Left renal cortex interstitium (tissue), 4 donors: ENCODE data around the gene TTC28. TPM values are rescaled to one million over a fixed set of nuclear protein-coding genes. Genes with fewer than 3 reads are reported as not detected.
"Not testable (repeated sequence)": the region's sequence is repeated elsewhere in the genome, so short reads cannot be mapped to it uniquely, and the experiment has no call there.

Experiments
- DNase-seq, 4 donors: peaks; one replicate each; pipeline ENCODE4 v3.0.0-alpha.2; 2013; ENCODE audit warnings: low read depth in 4 of 4, low spot score in 2 of 4, missing footprints in 1 of 4
- polyA plus RNA-seq, 4 donors: library from polyadenylated mRNA; unstranded; fragments of 120-200 nt; gene quantifications; one replicate each; pipeline ENCODE4 v1.2.1, GENCODE V29; 2013; ENCODE audit not compliant: insufficient read length in 4 of 4

Gene TTC28
- polyA plus RNA-seq, 4 donors = 26.0 to 49.6 (median 35.9) TPM

DNA sequence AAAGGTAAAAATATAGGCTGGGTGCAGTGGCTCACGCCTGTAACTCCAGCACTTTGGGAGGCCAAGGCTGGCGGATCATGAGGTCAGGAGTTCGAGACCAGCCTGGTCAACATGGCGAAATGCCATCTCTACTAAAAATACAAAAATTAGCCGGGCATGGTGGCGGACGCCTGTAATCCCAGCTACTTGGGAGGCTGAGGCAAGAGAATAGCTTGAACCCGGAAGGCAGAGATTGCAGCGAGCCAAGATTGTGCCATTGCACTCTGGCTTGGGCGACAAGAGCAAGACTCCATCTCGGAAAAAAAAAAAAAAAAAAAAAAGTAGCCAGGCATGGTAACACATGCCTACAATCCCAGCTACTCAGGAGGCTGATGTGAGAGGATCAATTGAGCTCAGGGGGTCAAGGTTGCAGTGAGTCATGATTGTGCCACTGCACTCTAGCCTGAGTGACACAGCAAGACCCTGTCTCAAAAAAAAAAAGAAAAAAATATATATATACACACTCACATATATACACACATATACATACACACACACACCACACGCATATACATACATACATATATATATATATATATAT, 112.6 kb downstream of the TTC28 start:
- DNase-seq = not testable (repeated sequence)

DNA sequence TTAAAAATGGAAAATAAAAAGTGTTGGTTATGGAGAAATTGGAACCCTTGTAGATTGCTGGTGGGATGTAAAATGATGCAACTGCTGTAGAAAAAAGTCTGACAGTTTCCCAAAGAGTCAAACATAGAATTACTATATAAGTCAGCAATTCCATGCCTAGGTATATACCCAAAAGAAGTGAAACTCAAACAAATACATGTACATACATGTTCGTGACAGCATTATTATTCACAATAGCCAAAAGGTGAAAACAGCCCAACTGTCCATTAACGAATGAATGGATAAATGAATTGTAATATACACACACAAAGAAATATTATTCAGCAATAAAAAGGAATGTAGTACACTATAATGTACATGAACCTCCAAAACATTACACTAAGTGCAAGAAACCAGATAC, 116.0 kb downstream of the TTC28 start:
- no peak for DNase-seq

DNA sequence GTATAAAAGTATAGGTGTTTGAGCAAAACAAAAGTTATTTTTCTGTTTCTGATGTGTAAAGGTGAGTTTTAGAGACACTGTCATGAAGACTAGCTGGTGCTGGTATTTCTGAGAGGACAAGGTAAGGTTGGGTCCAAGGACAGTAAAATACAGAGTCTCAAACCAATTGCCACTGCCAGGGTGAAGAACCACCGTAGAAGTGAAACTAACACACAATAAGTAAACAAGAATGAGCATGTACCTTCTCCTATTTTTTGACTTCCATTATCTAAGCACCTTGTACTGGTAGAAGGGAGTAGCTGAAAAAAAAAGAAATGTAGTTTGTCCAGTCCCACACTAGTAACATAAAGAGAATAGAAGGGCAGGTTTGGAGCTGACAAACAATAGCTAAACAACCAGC, 117.3 kb downstream of the TTC28 start:
- no peak for DNase-seq

DNA sequence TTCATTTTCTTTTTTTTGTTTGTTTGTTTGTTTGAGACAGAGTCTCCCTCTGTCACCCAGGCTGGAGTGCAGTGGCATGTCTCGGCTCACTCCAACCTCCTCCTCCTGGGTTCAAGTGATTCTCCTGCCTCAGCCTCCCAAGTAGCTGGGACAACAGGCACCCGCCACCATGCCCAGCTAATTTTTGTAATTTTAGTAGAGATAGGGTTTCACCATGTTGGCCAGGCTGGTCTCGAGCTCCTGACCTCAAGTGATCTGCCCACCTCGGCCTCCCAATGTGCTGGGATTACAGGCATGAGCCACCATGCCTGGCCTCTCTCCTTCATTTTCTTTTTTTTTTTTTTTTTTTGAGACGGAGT, 118.9 kb downstream of the TTC28 start:
- not testable (repeated sequence) for DNase-seq

DNA sequence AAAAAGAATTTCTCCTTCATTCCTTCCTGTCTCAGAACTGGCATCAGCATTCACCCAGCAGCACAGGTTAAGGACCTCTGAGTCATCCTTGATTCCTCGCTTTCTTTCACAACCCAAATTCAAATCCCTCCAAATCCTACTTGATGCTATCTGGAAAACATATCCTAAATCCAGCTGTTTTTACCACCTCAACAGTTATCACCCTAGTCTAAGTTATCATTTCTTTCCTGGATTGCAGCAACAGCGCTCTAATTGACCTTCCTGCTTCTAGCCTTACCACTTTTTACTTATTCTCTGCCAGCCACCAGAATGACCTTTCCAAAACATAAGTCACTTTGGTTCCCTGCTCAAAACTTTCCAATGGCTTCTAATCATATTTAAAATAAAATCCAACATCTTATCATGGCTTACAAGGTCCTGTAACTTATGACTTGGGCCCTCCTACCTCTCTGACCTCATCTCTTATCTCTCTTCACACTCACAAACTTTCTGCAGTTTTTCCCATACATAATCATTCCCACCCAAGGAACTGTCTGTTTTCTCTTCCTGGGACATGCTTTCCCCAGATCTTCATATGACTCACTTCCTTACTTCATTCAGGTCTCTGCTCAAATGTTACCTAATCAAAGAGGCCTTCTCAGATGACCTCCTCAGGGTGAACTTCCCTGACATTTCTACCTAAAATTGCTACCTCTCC, 119.4 kb downstream of the TTC28 start:
- DNase-seq = no peak

DNA sequence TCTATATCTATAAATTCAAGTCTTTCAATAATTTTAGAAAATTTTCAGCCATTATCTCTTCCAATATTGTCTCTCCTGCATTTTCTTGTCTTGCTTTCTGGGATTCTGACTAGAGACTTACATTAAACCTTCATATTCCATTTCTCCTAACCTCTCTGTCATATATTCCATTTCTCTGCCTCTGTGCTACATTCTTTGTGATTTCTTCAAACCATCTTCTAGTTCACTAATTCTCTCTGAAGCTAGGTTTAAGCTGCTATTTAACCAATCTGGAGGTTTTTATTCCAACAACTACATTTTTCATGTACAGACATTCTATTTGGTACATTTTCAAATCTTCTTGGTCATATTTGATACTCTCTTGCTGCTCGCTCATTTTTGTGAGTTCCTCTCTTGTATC, 122.5 kb downstream of the TTC28 start:
- no peak for DNase-seq

DNA sequence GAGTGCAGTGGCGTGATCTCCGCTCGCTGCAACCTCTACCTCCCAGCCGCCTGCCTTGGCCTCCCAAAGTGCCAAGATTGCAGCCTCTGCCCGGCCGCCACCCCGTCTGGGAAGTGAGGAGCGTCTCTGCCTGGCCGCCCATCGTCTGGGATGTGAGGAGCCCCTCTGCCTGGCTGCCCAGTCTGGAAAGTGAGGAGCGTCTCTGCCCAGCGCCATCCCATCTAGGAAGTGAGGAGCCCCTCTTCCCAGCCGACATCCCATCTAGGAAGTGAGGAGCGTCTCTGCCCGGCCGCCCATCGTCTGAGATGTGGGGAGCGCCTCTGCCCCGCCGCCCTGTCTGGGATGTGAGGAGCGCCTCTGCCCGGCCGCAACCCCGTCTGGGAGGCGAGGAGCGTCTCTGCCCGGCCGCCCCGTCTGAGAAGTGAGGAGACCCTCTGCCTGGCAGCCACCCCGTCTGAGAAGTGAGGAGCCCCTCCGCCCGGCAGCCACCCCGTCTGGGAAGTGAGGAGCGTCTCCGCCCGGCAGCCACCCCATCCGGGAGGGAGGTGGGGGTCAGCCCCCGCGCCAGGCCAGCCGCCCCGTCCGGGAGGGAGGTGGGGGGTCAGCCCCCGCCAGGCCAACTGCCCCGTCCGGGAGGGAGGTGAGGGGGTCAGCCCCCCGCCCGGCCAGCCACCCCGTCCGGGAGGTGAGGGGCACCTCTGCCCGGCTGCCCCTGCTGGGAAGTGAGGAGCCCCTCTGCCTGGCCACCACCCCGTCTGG, 126.4 kb downstream of the TTC28 start:
- DNase-seq = not testable (repeated sequence)

DNA sequence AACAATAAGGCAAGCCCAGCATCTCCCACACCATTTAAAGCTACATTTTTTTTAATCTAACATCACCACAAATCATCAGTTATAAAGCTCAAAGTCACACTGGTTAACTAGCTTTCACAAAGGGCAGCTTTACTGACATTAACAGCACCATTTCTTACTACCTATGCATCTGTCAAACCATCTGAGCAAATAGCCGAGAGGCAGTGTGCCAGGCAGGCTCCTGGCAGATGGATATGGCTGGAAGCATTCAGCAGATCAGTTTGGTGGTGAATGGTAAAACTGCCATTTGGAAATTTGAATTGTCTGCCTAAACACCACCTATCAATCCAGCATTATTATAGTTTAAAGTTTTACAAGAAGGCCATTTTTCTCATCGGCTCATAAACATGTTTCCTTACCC, 131.2 kb downstream of the TTC28 start:
- no peak for DNase-seq

DNA sequence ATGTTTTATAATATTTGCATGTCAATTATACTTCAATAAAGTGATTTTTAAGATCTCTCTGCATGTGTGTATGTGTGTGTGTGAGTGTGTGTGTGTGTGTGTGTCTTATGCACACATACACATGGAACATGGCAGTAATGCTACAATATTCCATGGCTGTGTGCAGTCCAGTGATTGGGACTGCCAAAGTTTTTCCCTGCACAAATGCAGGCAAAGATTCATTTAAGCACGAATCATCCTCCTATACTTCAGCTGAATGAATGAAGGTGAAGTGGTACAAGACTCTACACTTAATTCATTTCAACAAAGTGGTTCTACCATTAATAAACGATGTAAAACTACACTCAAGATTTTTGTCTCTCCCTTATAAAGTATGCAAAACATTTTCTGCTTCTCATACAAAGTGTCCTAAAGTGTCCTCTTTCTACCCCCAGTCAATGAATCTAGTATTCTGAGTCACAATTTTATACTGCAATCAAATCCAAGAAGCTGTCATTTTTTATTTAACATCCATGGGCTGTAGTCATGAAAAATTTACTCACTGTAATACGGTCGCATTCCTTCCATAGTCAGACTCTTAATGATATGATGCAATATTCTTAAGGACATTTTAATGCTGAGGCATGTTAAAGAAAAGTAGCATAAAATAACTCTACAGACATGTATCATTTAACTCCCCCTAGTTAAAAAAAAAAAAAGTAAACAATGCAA, 132.4 kb downstream of the TTC28 start:
- peak in 3 of 4 donors; percentile 21 to 24 (median 24) for DNase-seq

DNA sequence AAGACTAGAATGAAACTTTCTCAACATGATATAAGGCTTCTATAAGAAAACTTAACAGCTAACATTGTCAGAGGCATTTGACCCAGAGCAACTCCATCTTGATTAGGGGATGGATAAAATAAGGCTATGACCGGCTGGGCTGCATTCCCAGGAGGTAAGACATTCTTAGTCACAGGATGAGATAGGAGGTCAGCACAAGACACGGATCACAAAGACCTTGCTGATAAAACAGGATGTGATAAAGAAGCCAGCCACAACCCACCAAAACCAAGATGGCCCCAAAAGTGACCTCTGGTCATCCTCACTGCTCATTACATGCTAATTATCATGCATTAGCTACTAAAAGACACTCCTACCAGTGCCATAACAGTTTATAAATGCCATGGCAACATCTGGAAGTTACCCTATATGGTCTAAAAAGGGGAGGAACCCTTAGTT, 135.2 kb downstream of the TTC28 start:
- no peak for DNase-seq

DNA sequence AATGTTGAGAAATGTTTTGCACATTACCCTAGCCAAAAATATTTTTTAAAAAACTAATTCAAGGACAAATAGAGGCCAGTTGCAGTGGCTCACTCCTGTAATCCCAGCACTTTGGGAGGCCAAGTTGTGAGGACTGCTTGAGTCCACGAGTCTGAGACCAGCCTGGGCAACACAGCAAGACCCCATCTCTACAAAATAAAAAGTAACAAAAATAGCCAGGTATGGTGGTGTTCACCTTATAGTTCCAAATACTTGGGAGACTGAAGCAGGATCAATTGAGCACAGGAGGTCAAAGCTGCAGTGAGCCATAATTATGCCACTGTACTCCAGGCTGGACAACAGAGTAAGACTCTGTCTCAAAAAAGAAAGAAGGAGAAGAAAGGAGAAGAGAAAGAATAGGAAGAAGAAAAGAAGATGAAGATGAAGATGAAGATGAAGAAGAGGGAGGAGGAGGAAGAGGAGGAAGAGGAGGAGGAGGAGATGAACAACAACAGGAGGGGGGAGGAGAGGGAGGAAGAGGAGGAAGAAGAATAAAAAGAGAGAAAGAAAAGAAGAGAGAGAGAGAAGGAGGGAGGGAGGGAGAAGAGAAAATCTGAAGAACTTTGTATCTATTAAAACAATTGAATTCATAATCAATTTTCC, 136.5 kb downstream of the TTC28 start:
- DNase-seq = no peak

DNA sequence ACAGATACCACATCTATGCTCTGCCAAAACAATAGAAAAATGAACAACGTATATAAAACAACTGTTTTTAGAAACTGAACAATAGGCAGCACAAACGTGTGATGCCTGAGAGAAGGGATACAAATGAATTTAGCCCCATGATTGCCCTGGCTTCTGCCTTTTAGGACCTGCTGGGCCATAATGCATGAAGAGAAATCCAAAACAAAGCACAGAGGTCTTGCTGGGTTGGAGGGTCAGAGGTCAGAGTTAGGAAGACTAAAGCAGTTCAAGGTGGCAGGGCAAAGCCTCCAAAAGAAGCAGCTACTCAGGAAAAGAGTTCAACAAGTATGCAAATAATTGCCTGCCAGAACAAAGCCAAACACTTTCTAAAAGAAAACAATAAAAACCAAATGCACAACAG, 138.5 kb downstream of the TTC28 start:
- no peak for DNase-seq

DNA sequence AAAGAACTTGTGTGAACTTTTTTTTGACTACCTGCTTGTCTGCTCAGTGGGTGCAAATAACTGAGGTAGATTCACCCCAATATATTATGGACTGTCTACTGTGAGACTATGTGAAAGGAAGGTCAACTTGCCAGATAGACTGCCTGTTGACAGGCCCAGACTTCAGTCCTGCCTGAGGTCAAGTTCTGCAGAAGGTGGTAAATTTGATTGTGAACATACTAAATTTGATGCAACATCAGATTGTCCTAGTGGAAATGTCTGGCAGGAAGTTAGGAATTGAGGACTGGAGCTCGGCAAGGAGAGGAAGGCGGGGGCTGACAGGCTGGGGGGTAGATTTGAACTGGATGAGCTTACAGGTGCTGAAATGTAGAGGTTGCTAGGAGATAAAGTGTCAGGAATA, 140.7 kb downstream of the TTC28 start:
- no peak for DNase-seq

DNA sequence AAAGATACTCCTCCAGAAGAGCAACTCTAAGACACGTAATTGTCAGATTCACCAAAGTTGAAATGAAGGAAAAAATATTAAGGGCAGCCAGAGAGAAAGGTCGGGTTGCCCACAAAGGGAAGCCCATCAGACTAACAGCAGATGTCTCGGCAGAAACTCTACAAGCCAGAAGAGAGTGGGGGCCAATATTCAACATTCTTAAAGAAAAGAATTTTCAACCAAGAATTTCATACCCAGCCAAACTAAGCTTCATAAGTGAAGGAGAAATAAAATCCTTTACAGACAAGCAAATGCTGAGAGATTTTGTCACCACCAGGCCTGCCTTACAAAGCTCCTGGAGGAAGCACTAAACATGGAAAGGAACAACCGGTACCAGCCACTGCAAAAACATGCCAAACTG, 149.1 kb downstream of the TTC28 start:
- DNase-seq = not testable (repeated sequence)

DNA sequence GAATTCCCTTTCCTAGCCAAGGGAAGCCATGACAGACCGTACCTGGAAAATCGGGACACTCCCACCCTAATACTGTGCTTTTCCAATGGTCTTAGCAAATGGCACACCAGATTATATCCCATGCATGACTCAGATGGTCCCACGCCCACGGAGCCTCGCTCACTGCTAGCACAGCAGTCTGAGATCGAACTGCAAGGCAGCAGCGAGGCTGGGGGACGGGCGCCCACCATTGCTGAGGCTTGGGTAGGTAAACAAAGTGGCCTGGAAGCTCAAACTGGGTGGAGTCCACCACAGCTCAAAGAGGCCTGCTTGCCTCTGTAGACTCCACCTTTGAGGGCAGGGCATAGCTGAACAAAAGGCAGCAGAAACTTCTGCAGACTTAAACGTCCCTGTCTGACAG, 150.5 kb downstream of the TTC28 start:
- not testable (repeated sequence) for DNase-seq

DNA sequence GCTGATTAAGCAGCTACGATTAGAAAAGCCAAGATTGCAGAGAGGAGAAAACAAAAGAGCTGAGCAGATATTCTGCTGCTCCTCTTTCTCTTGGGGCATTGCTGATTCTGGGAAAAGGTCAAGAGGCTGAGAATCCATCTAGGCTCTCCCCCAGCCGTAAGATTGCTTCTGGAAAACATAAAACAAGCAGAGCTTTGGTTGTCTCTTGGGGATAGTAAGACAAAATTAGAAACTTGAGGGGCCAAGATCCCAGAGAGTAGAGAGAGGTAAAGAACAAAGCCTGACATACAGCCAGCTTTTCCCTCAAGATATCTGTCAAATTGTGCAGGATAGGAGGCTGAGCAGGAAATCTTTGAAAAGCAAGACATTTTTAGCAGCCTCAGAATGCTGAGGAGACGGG, 158.2 kb downstream of the TTC28 start:
- no peak for DNase-seq

DNA sequence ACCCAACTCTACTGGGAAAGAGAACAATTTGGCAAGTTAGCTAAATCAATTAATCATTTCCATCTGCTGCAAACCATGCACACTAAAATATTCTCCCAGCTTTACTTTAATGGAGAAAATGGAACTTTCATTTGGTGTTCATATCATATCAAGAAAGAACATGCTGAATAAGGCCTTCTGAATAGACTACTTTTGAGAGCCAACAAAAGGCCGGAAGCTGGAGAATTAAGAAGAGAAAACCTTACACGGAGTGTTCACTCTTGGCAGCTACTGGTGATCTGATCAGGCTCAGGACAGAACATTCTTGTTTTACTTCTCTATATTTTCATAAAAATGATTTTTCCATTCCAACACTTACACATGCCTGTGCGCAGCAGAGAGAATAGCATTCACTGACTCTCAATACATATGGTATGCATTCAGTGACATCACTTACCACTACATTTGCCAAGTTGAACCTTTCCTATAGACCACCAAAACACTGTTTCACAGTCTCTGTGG, 165.3 kb downstream of the TTC28 start:
- no peak for DNase-seq

DNA sequence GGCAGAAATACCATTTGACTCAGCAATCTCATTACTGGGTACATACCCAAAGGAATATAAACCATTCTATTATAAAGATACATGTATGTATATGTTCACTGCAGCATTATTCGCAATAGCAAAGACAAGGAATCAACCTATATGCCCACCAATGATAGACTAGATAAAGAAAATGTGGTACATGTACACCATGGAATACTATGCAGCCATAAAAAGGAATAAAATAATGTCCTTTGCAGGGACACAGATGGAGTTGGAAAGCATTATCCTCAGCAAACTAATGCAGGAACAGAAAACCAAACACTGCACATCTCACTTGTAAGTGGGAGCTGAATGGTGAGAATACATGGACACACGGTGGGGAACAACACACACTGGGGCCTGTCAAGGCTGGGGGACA, 167.3 kb downstream of the TTC28 start:
- not testable (repeated sequence) for DNase-seq

DNA sequence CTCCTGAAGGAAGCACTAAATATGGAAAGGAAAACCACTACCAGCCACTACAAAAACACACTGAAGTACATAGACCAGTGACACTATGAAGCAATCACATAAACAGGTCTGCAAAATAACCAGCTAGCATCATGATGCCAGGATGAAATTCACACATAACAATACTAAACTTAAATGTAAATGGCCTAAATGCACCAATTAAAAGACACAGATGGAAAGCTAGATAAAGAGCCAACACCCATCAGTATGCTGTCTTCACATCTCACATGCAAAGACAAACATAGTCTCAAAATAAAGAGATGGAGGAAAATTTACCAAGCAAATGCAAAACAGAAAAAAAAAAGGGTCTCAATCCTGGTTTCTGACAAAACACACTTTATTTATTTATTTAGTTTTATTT, 171.7 kb downstream of the TTC28 start:
- DNase-seq = no peak

DNA sequence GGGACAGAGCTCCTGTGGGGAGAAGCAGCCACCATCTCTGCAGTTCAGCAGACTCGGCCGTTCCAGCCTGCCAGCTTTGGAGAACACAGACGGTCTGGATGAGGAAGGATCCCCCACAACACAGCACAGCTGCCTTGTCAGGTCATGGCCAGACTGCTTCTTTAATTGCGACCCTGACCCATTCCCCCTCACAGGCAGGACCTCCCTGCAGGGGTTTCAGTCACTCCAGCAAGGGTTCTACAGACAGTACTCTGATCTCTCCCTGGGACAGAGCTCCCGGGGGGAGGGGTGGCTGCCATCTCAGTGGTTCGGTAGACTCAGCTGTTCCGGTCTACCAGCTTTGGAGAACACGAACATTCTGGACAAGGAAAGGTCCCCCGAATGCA, 173.5 kb downstream of the TTC28 start:
- DNase-seq = peak in 1 of 4 donors; percentile 34
